Measurements from ENCODE around the gene LIG3. TPM values are rescaled to one million over a fixed set of nuclear protein-coding genes. Genes with fewer than 3 reads are reported as not detected.

The LIG3 gene
- total and polyA plus RNA-seq, 2 of the 13 experiments (the other 11 are each of a cell fraction or from before 2014, with no cell fraction given) = 34.4 to 36.2 TPM

DNA sequence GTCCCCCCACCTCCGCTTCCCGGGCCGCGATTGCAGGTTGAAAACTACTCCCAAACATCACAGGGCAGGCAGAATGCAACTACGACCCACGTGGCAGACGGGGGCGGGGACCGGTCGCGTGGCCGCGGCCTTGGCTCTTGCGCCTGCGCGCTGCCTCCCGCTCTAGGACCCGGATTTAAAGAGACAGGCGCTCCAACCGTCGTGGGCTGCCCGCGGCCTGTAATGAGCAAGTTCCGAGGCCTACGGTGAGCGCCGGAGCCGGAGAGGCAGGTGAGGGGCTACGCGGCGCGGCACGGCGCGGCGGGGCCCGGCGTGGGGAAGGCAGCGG, at the start of gene LIG3 (continued):
- TF ChIP-seq REST (IDR thresholded peaks at IDR 0.05; ENCODE audit: borderline replicate concordance in 1 of 2, low read depth in 1 of 2, low read length in 2 of 2) (no peak; a peak in 1 of 4 replicates), ZNF589 (CRISPR knock-in tag; conservative IDR thresholded peaks at IDR 0.05) (no peak), ZNF496 (CRISPR knock-in tag; IDR thresholded peaks at IDR 0.05; ENCODE audit: insufficient replicate concordance) (no peak), ZNF431 (CRISPR knock-in tag; IDR thresholded peaks at IDR 0.05; ENCODE audit: borderline replicate concordance, low read depth) (no peak), KDM4B (CRISPR knock-in tag; IDR thresholded peaks at IDR 0.05) (peak; percentile 82; the same call in 1 of the 2 replicates), XBP1 (CRISPR knock-in tag; IDR thresholded peaks at IDR 0.05) (no peak), THYN1 (CRISPR knock-in tag; IDR thresholded peaks at IDR 0.05; ENCODE audit: borderline replicate concordance, low read depth) (no peak), SMARCC2 (IDR thresholded peaks at IDR 0.05) (no peak), ZKSCAN8 (CRISPR knock-in tag; IDR thresholded peaks at IDR 0.05; ENCODE audit: borderline replicate concordance) (no peak), ZNF761 (CRISPR knock-in tag; conservative IDR thresholded peaks at IDR 0.05) (no peak; the same call in 1 of the 2 replicates), ZNF263 (CRISPR knock-in tag; IDR thresholded peaks at IDR 0.05) (no peak; the same call in 1 of the 2 replicates), ZNF878 (CRISPR knock-in tag; IDR thresholded peaks at IDR 0.05) (no peak), TSC22D2 (CRISPR knock-in tag; IDR thresholded peaks at IDR 0.05; ENCODE audit: borderline replicate concordance) (peak; percentile 28; the same call in 1 of the 2 replicates), ZNF121 (CRISPR knock-in tag; IDR thresholded peaks at IDR 0.05) (no peak), PTBP1 (IDR thresholded peaks at IDR 0.05; ENCODE audit: low read depth, low read length, poor library complexity, severe bottlenecking) (no peak), KAT8 (CRISPR knock-in tag; IDR thresholded peaks at IDR 0.05) (peak; percentile 81; the same call in 1 of the 2 replicates), FOXK1 (CRISPR knock-in tag; IDR thresholded peaks at IDR 0.05; ENCODE audit: borderline replicate concordance, low read depth) (peak; percentile 87; the same call in 1 of the 2 replicates), PRDM10 (CRISPR knock-in tag; IDR thresholded peaks at IDR 0.05; ENCODE audit: low read depth) (no peak)
- TF ChIP-seq, protein P1, sequence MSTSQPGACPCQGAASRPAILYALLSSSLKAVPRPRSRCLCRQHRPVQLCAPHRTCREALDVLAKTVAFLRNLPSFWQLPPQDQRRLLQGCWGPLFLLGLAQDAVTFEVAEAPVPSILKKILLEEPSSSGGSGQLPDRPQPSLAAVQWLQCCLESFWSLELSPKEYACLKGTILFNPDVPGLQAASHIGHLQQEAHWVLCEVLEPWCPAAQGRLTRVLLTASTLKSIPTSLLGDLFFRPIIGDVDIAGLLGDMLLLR (CRISPR knock-in tag; IDR thresholded peaks at IDR 0.05) = peak; percentile 83; the same call in 1 of the 2 replicates

Measured in HepG2 (cell line).